ENCODE data around the gene ADNP2. TPM values are rescaled to one million over a fixed set of nuclear protein-coding genes. Genes with fewer than 3 reads are reported as not detected.

ADNP2 gene
- total RNA-seq, 2 donors from 2014 or later, result 17.8 to 18.1 TPM

GRCh38 chr18:80170395-80171053 lies 61.5 kb downstream of the ADNP2 start:
- H3K4me1 ChIP-seq, result no peaks in the 10 kb centered on the region
- DNase-seq, result no peak
- no peaks in the 10 kb centered on the region for H3K27me3 ChIP-seq
- H3K4me3 ChIP-seq, result no peak overlapping the region
- intact Hi-C loops (cut with DNase I), result no loop called here
- no peak overlapping the region for H3K27ac ChIP-seq
- no peaks in the 10 kb centered on the region for H3K9me3 ChIP-seq
- H3K36me3 ChIP-seq, result no peaks in the 10 kb centered on the region
- no peak overlapping the region for H3K9ac ChIP-seq (ENCODE audit: low read depth in 2 of 2, low read length in 2 of 2)
- TF ChIP-seq CTCF (IDR thresholded peaks at IDR 0.05), result no peak

GRCh38 chr18:80171054-80171872 lies 62.2 kb downstream of the ADNP2 start:
- H3K27me3 ChIP-seq, result no peaks in the 10 kb centered on the region
- TF ChIP-seq CTCF (IDR thresholded peaks at IDR 0.05), result peak; percentile 64
- H3K9me3 ChIP-seq, result no peaks in the 10 kb centered on the region
- no peaks in the 10 kb centered on the region for H3K36me3 ChIP-seq
- no peak overlapping the region for H3K27ac ChIP-seq
- H3K4me1 ChIP-seq, result no peaks in the 10 kb centered on the region
- DNase-seq, result peak; percentile 55
- no peak overlapping the region for H3K4me3 ChIP-seq
- intact Hi-C loops (cut with DNase I), result no loop called here
- H3K9ac ChIP-seq (ENCODE audit: low read depth in 2 of 2, low read length in 2 of 2), result no peak overlapping the region

- intact Hi-C loops (cut with DNase I), result no loop called here
- H3K4me3 ChIP-seq, result no peak overlapping the region
- no peak for TF ChIP-seq CTCF (IDR thresholded peaks at IDR 0.05)
- no peaks in the 10 kb centered on the region for H3K4me1 ChIP-seq
- no peaks in the 10 kb centered on the region for H3K27me3 ChIP-seq
- H3K27ac ChIP-seq, result no peak overlapping the region
- H3K9me3 ChIP-seq, result no peaks in the 10 kb centered on the region
- H3K36me3 ChIP-seq, result no peaks in the 10 kb centered on the region
- no peak for DNase-seq
- H3K9ac ChIP-seq (ENCODE audit: low read depth in 2 of 2, low read length in 2 of 2), result no peak overlapping the region
These were observed 63.0 kb downstream of the ADNP2 start for GRCh38 chr18:80172056-80172455.

DNA sequence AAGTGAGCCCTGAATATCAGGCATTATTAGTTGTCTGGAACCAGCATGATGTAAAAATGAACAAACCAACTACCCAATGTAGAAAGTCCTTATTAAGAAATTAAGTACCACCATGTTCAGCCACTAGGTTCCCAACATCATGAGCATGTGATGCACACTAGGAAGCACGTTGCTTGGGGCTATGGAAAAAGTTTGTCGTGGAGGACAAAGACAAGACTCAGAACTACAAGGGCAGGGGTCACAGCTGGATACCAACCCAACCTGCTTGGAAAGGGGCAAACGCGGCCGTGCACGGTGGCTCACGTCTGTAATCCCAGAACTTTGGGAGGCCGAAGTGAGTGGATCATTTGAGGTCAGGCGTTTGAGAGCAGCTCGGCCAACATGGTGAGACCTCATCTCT lies 64.0 kb downstream of the ADNP2 start:
- no peaks in the 10 kb centered on the region for H3K4me1 ChIP-seq
- no peak for TF ChIP-seq CTCF (IDR thresholded peaks at IDR 0.05)
- H3K36me3 ChIP-seq, result no peaks in the 10 kb centered on the region
- no peak overlapping the region for H3K4me3 ChIP-seq
- H3K27ac ChIP-seq, result no peak overlapping the region
- intact Hi-C loops (cut with DNase I), result no loop called here
- no peaks in the 10 kb centered on the region for H3K9me3 ChIP-seq
- no peaks in the 10 kb centered on the region for H3K27me3 ChIP-seq
- no peak for DNase-seq
- H3K9ac ChIP-seq (ENCODE audit: low read depth in 2 of 2, low read length in 2 of 2), result no peak overlapping the region

GRCh38 chr18:80175451-80176204 lies 66.6 kb downstream of the ADNP2 start:
- H3K4me1 ChIP-seq, result no peaks in the 10 kb centered on the region
- no peaks in the 10 kb centered on the region for H3K27me3 ChIP-seq
- no peaks in the 10 kb centered on the region for H3K9me3 ChIP-seq
- H3K36me3 ChIP-seq, result no peaks in the 10 kb centered on the region
- no peak overlapping the region for H3K9ac ChIP-seq (ENCODE audit: low read depth in 2 of 2, low read length in 2 of 2)
- intact Hi-C loops (cut with DNase I), result no loop called here
- H3K27ac ChIP-seq, result no peak overlapping the region
- no peak for DNase-seq
- H3K4me3 ChIP-seq, result no peak overlapping the region
- no peak for TF ChIP-seq CTCF (IDR thresholded peaks at IDR 0.05)

Measured in colonic mucosa (tissue), 4 donors.